Activated effector memory CD4-positive, alpha-beta T cell treated with Interleukin-2 at 50 U/mL for 16 hours (primary cell): ENCODE measurements around the gene RASSF7.
"Not testable (repeated sequence)": the region's sequence is repeated elsewhere in the genome, so short reads cannot be mapped to it uniquely, and the experiment has no call there.

Experiments
- DNase-seq: peaks from one replicate; pipeline ENCODE4 v3.0.0-alpha.2; 2020

RASSF7 gene

GRCh38 chr11:560305-561147 lies at the start of gene RASSF7, which contains the start of gene LMNTD2:
Gene RASSF7 (plus strand): TSS chr11:560970. CDS start chr11:561769, 799 bp downstream.
Gene LMNTD2 (minus strand): TSS chr11:560738. CDS start chr11:560716, 22 bp downstream.
- DNase-seq: peak; percentile 95

- no peak for DNase-seq
Observed at GRCh38 chr11:512761-513595, 47.8 kb upstream of the RASSF7 start.

GRCh38 chr11:514606-515005 lies 46.2 kb upstream of the RASSF7 start:
- DNase-seq: no peak

- no peak for DNase-seq
Observed at GRCh38 chr11:515131-515530, 45.6 kb upstream of the RASSF7 start.

GRCh38 chr11:516400-516799 lies 44.4 kb upstream of the RASSF7 start:
- DNase-seq: no peak

- DNase-seq: not testable (repeated sequence)
Observed at GRCh38 chr11:516918-517685, 43.7 kb upstream of the RASSF7 start.

GRCh38 chr11:518463-519202 lies 42.1 kb upstream of the RASSF7 start:
- peak; percentile 84 for DNase-seq

GRCh38 chr11:520428-521176 lies 40.2 kb upstream of the RASSF7 start:
- DNase-seq: no peak

- DNase-seq: no peak
Observed at GRCh38 chr11:521177-521688, 39.5 kb upstream of the RASSF7 start.

GRCh38 chr11:526192-526591 lies 34.6 kb upstream of the RASSF7 start:
- no peak for DNase-seq

- DNase-seq: no peak
Observed at GRCh38 chr11:528166-528814, 32.5 kb upstream of the RASSF7 start.

- DNase-seq: no peak
Observed at GRCh38 chr11:528815-529727, 31.7 kb upstream of the RASSF7 start.

- no peak for DNase-seq
Observed at GRCh38 chr11:529728-530411, 30.9 kb upstream of the RASSF7 start.

GRCh38 chr11:530960-531831 lies 29.6 kb upstream of the RASSF7 start:
- DNase-seq: no peak

GRCh38 chr11:531919-532526 lies 28.7 kb upstream of the RASSF7 start:
- DNase-seq: no peak

- no peak for DNase-seq
Observed at GRCh38 chr11:532527-532985, 28.2 kb upstream of the RASSF7 start.

- no peak for DNase-seq
Observed at GRCh38 chr11:532986-533585, 27.7 kb upstream of the RASSF7 start.
